HEK293T (cell line): ENCODE measurements around the gene LGALS3BP.

Source experiments
- CTCF ChIA-PET: fragments of 350-600 bp; formaldehyde crosslinking; extraction: SDS; loops from one replicate; lab custom pipeline; 2021; ENCODE audit warnings: antibody characterized with exemption, inconsistent platforms; lab: Yijun Ruan, JAX
- POLR2A ChIA-PET: fragments of 350-600 bp; formaldehyde crosslinking; extraction: SDS; loops from one replicate; lab custom pipeline; 2020; ENCODE audit warnings: antibody characterized with exemption, inconsistent platforms; lab: Yijun Ruan, JAX
- DNase-seq: peaks from one replicate; pipeline ENCODE4 v3.0.0; 2012; ENCODE audit warnings: mixed read lengths; ENCODE audit errors: extremely low spot score
- ARNT ChIP-seq: fragments of 450-650 bp; IDR thresholded peaks from 2 replicates; pipeline ENCODE4 v1.6.1; 2017; ENCODE audit warnings: mild to moderate bottlenecking
- BHLHE40 ChIP-seq: fragments of 450-650 bp; IDR thresholded peaks from 2 replicates; pipeline ENCODE4 v1.6.1; 2016; ENCODE audit warnings: mild to moderate bottlenecking, moderate library complexity, borderline replicate concordance
- CTBP1 ChIP-seq: fragments of 450-650 bp; IDR thresholded peaks from 2 replicates; pipeline ENCODE4 v1.6.1; 2016; ENCODE audit warnings: borderline replicate concordance
- ELF4 ChIP-seq: fragments of 450-650 bp; IDR thresholded peaks from 2 replicates; pipeline ENCODE4 v1.6.1; 2017; ENCODE audit warnings: antibody characterized with exemption
- FOXA1 ChIP-seq: fragments of 450-650 bp; IDR thresholded peaks from 2 replicates; pipeline ENCODE4 v1.6.1; 2016; ENCODE audit warnings: mild to moderate bottlenecking
- FOXK2 ChIP-seq: fragments of 450-650 bp; IDR thresholded peaks from 2 replicates; pipeline ENCODE4 v1.6.1; 2016; ENCODE audit warnings: mild to moderate bottlenecking
- FOXM1 ChIP-seq: fragments of 450-650 bp; IDR thresholded peaks from 2 replicates; pipeline ENCODE4 v1.6.1; 2017; ENCODE audit warnings: mild to moderate bottlenecking, borderline replicate concordance
- HDGF ChIP-seq: fragments of 450-650 bp; IDR thresholded peaks from 2 replicates; pipeline ENCODE4 v1.6.1; 2017; ENCODE audit warnings: antibody characterized with exemption, borderline replicate concordance
- L3MBTL2 ChIP-seq: fragments of 450-650 bp; conservative IDR thresholded peaks from 2 replicates; pipeline ENCODE4 v1.6.1; 2016; ENCODE audit warnings: mild to moderate bottlenecking
- LEF1 ChIP-seq: fragments of 450-650 bp; IDR thresholded peaks from 2 replicates; pipeline ENCODE4 v1.6.1; 2017; ENCODE audit warnings: mild to moderate bottlenecking, borderline replicate concordance
- NFRKB ChIP-seq: fragments of 450-650 bp; IDR thresholded peaks from 2 replicates; pipeline ENCODE4 v1.6.1; 2016; ENCODE audit warnings: mild to moderate bottlenecking, moderate library complexity
- PKNOX1 ChIP-seq: fragments of 450-650 bp; IDR thresholded peaks from 2 replicates; pipeline ENCODE4 v1.6.1; 2016
- SP1 ChIP-seq: fragments of 450-650 bp; IDR thresholded peaks from 2 replicates; pipeline ENCODE4 v1.6.1; 2017
- SUZ12 ChIP-seq: fragments of 450-650 bp; IDR thresholded peaks from 2 replicates; pipeline ENCODE4 v1.6.1; 2016; ENCODE audit warnings: mild to moderate bottlenecking
- TARDBP ChIP-seq: fragments of 450-650 bp; IDR thresholded peaks from 2 replicates; pipeline ENCODE4 v1.6.1; 2016
- ZNF384 ChIP-seq: fragments of 450-650 bp; IDR thresholded peaks from 2 replicates; pipeline ENCODE4 v1.6.1; 2016

Gene LGALS3BP

GRCh38 chr17:78972507-78973105 is 7.1 kb downstream of the LGALS3BP start:
- TF ChIP-seq PKNOX1 (no peak), CTBP1 (no peak), NFRKB (no peak), TARDBP (no peak), HDGF (no peak), ELF4 (no peak), L3MBTL2 (no peak), SUZ12 (no peak), FOXA1 (no peak), FOXM1 (no peak), ZNF384 (no peak), SP1 (no peak), FOXK2 (no peak), ARNT (no peak), BHLHE40 (no peak), LEF1 (no peak)
- ChIA-PET CTCF (interaction anchor here (0.9 to 3.1 kb wide), 5 partner anchors 19 to 120 kb away, joined by 3 to 27 read pairs (median 4); no protein-coding TSS in a partner anchor), POLR2A (interaction anchor here (1.0 kb wide), 1 partner anchor 152 kb away, joined by 3 read pairs; no protein-coding TSS in a partner anchor)
- no peak for DNase-seq

- POLR2A ChIA-PET, result interaction anchor here (1.0 to 1.3 kb wide), 2 partner anchors 8 to 151 kb away, joined by 3 to 6 read pairs; partner anchors contain the start of gene LGALS3BP
- CTCF ChIA-PET, result interaction anchor here (0.6 to 3.1 kb wide), 12 partner anchors 9 to 119 kb away, joined by 3 to 27 read pairs (median 5); no protein-coding TSS in a partner anchor
- TF ChIP-seq HDGF (no peak), FOXK2 (no peak), PKNOX1 (no peak), FOXM1 (no peak), BHLHE40 (no peak), L3MBTL2 (no peak), ZNF384 (no peak), NFRKB (no peak), TARDBP (no peak), FOXA1 (no peak), CTBP1 (no peak), LEF1 (no peak), ELF4 (no peak), SUZ12 (no peak), SP1 (no peak), ARNT (no peak)
- no peak for DNase-seq
Observed at GRCh38 chr17:78971756-78972506, 7.8 kb downstream of the LGALS3BP start.

- peak; percentile 82 for DNase-seq
- CTCF ChIA-PET, result interaction anchor here (0.6 to 3.1 kb wide), 14 partner anchors 9 to 118 kb away, joined by 3 to 27 read pairs (median 4); partner anchors contain the start of gene LGALS3BP
- no peak for TF ChIP-seq CTBP1
- TF ChIP-seq FOXM1, result no peak
- no peak for TF ChIP-seq BHLHE40
- TF ChIP-seq ARNT, result no peak
- TF ChIP-seq SUZ12, result no peak
- TF ChIP-seq ZNF384, result no peak
- no peak for TF ChIP-seq ELF4
- no peak for TF ChIP-seq NFRKB
- POLR2A ChIA-PET, result interaction anchor here (1.3 kb wide), 1 partner anchor 9 kb away, joined by 6 read pairs; the partner anchor contains the start of gene LGALS3BP
Observed at GRCh38 chr17:78970834-78971755, 8.6 kb downstream of the LGALS3BP start.

GRCh38 chr17:78969865-78970264 is 9.9 kb downstream of the LGALS3BP start:
- TF ChIP-seq FOXM1 (no peak), BHLHE40 (no peak), CTBP1 (no peak), ARNT (no peak), ELF4 (no peak), TARDBP (no peak)
- POLR2A ChIA-PET, result no interaction called here
- no peak for DNase-seq
- CTCF ChIA-PET, result interaction anchor here (1.2 to 3.1 kb wide), 3 partner anchors 10 to 104 kb away, joined by 3 to 27 read pairs (median 5); partner anchors contain the start of gene LGALS3BP

- CTCF ChIA-PET, result no interaction called here
- POLR2A ChIA-PET, result no interaction called here
- TF ChIP-seq FOXA1, result no peak
- no peak for TF ChIP-seq SP1
- no peak for TF ChIP-seq NFRKB
- TF ChIP-seq ARNT, result no peak
- no peak for TF ChIP-seq ZNF384
- no peak for TF ChIP-seq PKNOX1
- TF ChIP-seq HDGF, result no peak
- TF ChIP-seq BHLHE40, result no peak
- TF ChIP-seq FOXK2, result no peak
Observed at GRCh38 chr17:78967782-78968362, 11.9 kb downstream of the LGALS3BP start.

More at GRCh38 chr17:78967782-78968362, 11.9 kb downstream of the LGALS3BP start:
- DNase-seq, result no peak
